Measurements from ENCODE around the gene AKR7A3. TPM values are rescaled to one million over a fixed set of nuclear protein-coding genes. Genes with fewer than 3 reads are reported as not detected.
A peak's percentile ranks its signal among the peaks of the same experiment; 100 is the strongest.

The AKR7A3 gene
- total and polyA plus RNA-seq, 9 of the 15 experiments (the other 6 are each of a cell fraction or from before 2014, with no cell fraction given), result 0.04 to 1.5 (median 0.44) TPM; not detected in 1

GRCh38 chr1:19311931-19312781 lies 23.6 kb upstream of the AKR7A3 start, which contains the start of the genes AKR7A2 and SLC66A1 (continued):
- TF ChIP-seq ZEB2 (IDR thresholded peaks at IDR 0.05) (no peak), ZNF318 (IDR thresholded peaks at IDR 0.05; ENCODE audit: borderline replicate concordance in 1 of 2, low read depth in 1 of 2) (no peak), NR2C1 (IDR thresholded peaks at IDR 0.05) (no peak), NR2C1 (tag; IDR thresholded peaks at IDR 0.05) (peak; percentile 44; the same call in 1 of the 2 replicates), POLR3G (IDR thresholded peaks at IDR 0.05; ENCODE audit: extremely low read depth, insufficient read length, insufficient replicate concordance) (no peak), ZNF280A (IDR thresholded peaks at IDR 0.05; ENCODE audit: low read depth, partially characterized antibody) (no peak), HOMEZ (CRISPR knock-in tag; IDR thresholded peaks at IDR 0.05) (peak; percentile 78; the same call in 1 of the 2 replicates), SLC30A9 (CRISPR knock-in tag; IDR thresholded peaks at IDR 0.05) (no peak), LARP7 (IDR thresholded peaks at IDR 0.05) (no peak), MNT (conservative IDR thresholded peaks at IDR 0.05) (peak in 1 of 2 experiments; percentile 81; a peak in 3 of 4 replicates)

All from K562 (cell line).